Activated CD4-positive, alpha-beta T cell treated with anti-CD3 and anti-CD28 coated beads for 4 hours (primary cell): ENCODE results near the gene CD9.
A peak's percentile ranks its signal among the peaks of the same experiment; 100 is the strongest.
"Not testable (repeated sequence)": the region's sequence is repeated elsewhere in the genome, so short reads cannot be mapped to it uniquely, and the experiment has no call there.

Source experiments
- DNase-seq, 2 donors: peaks; one replicate each; pipeline ENCODE4 v3.0.0-alpha.2; 2020

Gene CD9

GRCh38 chr12:6200256-6201212, at the start of gene CD9:
CD9 (plus strand) TSS chr12:6200400; CDS start chr12:6200500, 100 bp downstream.
- peak; percentile 27 to 33 for DNase-seq

- no peak for DNase-seq
These were observed 45.3 kb upstream of the CD9 start for GRCh38 chr12:6154730-6155459.

GRCh38 chr12:6157482-6157881, 42.7 kb upstream of the CD9 start:
- no peak for DNase-seq

- no peak for DNase-seq
These were observed 41.9 kb upstream of the CD9 start for GRCh38 chr12:6158255-6158654.

- DNase-seq: no peak
These were observed 41.5 kb upstream of the CD9 start for GRCh38 chr12:6158749-6159148.

DNA sequence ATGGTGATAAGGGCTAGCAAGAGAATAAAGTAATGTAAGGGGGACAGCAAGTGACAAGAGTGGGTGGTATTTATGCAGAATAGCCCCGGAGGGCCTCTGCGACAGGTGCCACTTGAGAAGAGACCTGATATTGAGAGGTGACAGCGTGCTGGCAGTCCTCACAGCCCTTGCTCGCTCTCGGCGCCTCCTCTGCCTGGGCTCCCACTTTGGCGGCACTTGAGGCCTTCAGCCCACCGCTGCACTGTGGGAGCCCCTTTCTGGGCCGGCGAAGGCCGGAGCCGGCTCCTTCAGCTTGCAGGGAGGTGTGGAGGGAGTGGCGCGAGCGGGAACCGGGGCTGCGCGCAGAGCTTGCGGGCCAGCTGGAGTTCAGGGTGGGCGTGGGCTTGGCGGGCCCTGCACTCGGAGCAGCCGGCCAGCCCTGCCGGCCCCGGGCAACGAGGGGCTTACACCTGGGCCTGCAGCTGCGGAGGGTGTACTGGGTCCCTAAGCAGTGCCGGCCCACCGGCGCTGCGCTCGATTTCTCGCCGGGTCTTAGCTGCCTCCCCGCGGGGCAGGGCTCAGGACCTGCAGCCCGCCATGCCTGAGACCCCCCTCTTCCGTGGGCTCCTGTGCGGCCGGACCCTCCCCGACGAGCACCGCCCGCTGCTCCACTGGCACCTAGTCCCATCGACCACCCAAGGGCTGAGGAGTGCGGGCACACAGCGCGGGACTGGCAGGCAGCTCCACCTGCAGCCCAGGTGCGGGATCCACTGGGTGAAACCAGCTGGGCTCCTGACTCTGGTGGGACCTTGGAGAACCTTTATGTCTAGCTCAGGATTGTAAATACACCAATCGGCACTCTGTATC, 40.8 kb upstream of the CD9 start:
- DNase-seq: not testable (repeated sequence)

DNA sequence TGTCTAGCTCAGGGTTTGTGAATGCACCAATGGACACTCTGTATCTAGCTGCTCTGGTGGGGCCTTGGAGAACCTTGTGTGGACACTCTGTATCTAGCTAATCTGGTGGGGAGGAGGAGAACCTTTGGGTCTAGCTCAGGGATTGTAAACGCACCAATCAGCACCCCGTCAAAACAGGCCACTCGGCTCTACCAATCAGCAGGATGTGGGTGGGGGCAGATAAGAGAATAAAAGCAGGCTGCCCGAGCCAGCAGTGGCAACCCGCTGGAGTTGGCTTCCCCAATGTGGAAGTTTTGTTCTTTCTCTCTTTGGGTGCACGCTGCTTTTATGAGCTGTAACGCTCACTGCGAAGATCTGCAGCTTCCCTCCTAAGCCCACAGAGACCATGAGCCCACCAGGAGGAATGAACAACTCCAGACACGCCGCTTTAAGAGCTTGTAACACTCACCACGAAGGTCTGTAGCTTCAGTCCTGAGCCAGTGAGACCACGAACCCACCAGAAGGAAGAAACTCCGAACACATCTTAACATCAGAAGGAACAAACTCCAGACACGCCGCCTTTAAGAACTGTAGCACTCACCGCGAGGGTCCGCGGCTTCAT, 40.1 kb upstream of the CD9 start:
- DNase-seq: not testable (repeated sequence)

- DNase-seq: no peak
These were observed 38.9 kb upstream of the CD9 start for GRCh38 chr12:6161124-6161882.

DNA sequence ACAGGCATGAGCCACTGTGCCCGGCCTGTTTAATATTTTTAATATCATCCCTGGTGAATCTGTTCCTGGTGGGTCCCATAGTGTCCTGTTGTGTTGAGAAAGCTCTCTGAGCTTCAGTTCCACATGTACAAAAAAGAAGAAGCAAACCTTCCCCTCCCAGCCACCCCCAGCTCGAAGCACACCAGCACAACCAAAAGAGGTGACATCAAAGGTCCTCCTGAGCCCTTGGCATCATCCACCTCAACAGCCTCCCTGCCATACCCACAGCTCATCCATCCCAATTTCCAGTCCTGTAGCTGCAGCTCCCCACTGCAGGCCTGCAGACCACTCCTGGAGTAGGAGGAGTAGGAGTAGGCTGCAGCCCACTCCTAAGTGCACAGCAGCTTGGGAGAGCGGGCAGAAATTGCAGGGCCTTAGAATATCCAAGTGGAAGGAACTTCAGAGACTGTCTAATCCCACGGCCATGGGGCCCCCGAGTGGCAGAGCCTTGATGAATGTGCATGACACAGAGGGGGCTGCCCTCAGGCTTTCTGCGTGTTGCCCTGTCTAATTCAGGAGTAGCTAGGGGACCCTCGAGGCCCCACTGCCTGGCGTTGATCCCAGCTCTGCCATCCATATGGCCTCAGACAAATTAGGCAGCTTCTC, 36.7 kb upstream of the CD9 start:
- no peak for DNase-seq

GRCh38 chr12:6165395-6165794, 34.8 kb upstream of the CD9 start:
- no peak for DNase-seq

GRCh38 chr12:6166808-6167207, 33.4 kb upstream of the CD9 start:
- no peak for DNase-seq

GRCh38 chr12:6167327-6168280, 32.6 kb upstream of the CD9 start:
- peak; percentile 45 to 50 for DNase-seq

DNA sequence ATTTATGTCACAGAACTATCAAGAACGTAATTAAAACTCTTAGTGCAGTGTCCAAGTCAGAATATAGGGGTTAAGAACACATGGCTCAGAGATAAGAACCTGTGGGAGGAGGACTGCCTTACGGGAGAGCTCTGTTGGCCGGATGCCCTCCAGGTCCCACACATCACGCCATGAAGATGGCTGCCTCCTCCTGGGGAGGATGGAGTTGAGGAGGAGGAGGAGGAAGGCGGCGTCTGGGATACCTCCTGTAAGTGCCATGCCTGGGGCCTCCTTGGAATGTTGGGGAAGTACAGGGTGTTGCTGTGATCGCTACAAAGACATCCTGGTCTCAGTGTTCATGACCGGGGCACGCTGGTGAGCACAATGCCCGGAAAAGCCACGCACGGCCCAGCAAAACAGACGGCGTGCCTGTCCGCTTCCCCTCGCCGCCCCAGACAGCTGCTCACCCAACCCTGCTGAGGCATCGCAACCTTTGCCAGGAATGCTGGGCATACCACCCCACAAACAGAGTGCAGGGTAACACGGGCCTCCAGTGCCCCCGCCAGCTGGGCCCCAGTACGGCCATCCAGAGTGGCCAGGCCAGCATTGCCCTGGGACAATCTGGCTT, 28.7 kb upstream of the CD9 start:
- DNase-seq: no peak

DNA sequence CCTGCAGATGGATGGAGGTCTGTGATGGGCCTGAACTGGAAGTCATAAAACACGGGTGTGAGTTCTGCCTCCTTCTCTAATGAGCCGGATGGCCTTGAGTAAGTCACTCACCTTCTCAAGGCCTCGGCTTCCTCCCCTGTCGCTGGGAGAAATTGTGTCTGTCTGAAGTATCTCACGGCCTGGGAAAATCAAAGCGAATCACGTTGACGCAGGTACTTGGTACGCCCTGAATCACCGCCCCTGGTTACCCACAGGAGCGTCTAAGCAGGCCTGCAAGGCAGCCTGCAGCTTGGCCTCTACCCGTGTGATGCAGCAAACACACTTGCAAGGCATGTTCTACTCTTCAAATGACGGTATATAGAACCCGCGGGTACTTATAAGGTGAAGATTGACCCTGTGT, 28.1 kb upstream of the CD9 start:
- no peak for DNase-seq

DNA sequence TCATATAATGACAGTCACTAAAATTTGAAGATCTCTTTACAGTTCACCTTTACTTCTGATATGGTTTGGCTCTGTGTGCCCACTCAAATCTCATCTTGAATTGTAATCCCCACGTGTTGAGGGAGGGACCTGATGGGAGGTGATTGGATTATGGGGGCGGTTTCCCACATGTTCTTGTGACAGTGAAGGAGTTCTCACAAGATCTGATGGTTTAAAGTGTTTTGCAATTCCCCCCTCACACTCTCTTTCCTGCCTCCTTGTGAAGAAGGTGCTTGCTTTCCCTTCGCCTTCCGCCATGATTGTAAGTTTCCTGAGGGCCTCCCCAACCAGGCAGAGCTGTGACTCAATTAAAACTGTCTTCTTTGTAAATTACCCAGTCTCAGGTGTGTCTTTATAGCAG, 27.3 kb upstream of the CD9 start:
- no peak for DNase-seq

GRCh38 chr12:6177642-6178358, 22.4 kb upstream of the CD9 start:
- DNase-seq: no peak

DNA sequence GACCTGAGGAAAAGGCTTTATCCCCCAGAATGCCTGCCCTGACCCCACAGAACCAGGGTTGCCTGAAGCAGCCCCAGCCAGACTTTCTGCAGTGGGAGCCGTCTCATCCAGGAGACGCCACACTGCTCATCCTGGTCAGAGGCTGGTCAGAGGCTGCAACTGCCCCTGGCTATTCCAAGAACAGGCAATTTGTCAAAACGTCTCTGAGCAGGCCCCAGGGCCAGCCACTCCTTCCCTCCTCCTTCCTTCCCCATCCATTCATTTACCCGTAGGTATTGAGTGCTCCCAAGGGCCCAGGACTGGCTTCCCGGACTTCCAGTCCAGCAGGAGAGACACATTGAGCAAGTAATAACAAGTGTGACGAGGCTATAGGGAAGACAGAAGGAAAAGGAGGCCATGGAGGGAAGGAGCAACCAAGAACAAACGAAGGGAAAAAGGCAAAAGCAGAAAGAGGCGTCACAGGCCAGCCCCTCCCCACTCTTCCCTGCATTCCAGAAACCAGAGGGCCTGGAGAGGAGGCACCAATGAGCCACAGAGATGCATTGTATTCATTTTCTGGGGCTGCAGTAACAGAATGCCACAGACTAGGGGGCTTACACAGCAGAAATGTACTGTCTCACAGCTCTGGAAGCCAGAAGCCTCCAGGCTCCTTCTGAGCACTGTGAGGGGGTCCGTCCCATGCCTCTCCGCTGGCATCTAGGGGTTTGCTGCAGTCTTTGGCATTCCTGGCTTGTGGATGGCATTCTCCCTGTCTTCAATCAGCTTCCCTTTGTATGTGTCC, 21.0 kb upstream of the CD9 start:
- DNase-seq: no peak
